ENCODE results near the gene C1orf167. TPM values are rescaled to one million over a fixed set of nuclear protein-coding genes. Genes with fewer than 3 reads are reported as not detected.

C1orf167 gene
- polyA plus RNA-seq, 1 of the 3 experiments (the other 2 are of a cell fraction), result 0.10 TPM

GRCh38 chr1:11735531-11735853 lies 26.5 kb upstream of the C1orf167 start (continued):
- TF ChIP-seq, protein P1, sequence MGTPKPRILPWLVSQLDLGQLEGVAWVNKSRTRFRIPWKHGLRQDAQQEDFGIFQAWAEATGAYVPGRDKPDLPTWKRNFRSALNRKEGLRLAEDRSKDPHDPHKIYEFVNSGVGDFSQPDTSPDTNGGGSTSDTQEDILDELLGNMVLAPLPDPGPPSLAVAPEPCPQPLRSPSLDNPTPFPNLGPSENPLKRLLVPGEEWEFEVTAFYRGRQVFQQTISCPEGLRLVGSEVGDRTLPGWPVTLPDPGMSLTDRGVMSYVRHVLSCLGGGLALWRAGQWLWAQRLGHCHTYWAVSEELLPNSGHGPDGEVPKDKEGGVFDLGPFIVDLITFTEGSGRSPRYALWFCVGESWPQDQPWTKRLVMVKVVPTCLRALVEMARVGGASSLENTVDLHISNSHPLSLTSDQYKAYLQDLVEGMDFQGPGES (IDR thresholded peaks at IDR 0.05; ENCODE audit: low read depth, low read length), result no peak

DNA sequence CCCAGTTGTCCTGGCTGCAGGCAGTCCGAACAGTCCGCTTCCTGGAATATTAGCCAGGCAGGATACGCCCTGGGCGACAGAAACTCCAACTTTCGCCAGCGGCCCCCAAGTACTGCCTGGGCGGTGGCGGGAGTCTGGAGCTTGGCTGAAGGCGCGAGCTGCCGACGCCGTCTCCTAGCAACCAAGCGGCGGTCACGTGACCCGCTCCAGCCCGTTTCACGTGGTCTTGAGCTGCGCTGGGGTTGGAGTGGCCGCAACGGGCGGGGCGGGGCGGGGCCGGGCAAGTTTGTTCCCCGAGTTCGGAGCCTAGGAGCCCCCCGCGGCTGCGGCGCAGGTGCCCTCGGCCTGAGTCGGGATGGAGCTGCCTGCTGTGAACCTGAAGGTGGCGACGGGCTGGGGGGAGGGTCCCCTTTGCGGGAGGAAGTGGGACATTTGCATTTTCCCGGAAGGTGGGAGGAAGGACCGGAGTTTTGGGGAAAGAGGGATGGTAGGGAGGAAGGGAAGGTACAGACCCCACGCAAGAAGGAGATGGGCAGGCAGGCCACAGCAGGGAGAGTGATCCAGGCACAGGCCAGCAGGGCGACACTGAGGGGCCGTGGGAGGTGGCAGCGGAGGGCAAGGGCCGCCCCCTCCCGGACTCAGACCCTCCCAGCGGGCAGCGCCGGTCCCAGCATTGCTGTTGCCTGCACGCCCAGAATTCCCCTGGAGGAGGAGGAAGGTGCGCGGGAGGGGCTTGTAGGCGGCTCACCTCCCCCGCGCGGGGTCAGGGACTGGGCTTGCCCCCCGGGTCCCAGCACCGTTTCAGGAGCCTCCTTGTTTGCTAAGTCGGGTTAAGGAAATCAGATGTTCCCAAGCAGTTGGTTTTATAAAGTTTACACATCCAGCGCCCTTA lies 25.9 kb upstream of the C1orf167 start, which contains the start of gene AGTRAP:
TSS of gene AGTRAP (plus strand) at position 283 of the 892 bp plus-strand sequence. CDS start at position 356, 73 bp downstream.
- 3% methylated on average over 21 of the region's 59 CpGs for WGBS (ENCODE audit: low lambda C conversion rate)
- peak within 1 kb of the TSS; percentile 71 to 91 for H3K4me3 ChIP-seq (ENCODE audit: low read depth in 2 of 2, low read length in 1 of 2)

More for the DNA sequence above, 25.9 kb upstream of the C1orf167 start, which contains the start of gene AGTRAP:
- ChIA-PET CTCF (interaction anchor here (0.6 to 4.7 kb wide), 9 partner anchors 15 to 698 kb away, joined by 3 to 48 read pairs (median 3); no protein-coding TSS in a partner anchor), POLR2A (interaction anchor here (1.0 to 1.4 kb wide), 2 partner anchors 173 to 434 kb away, joined by 3 read pairs; no protein-coding TSS in a partner anchor)
- Histone ChIP-seq H3K79me2 (ENCODE audit: insufficient read depth) (0 out of 2 replicates have a peak, but pooled peaks cover 6% of the 10 kb centered on the region), H2AFZ (ENCODE audit: low read depth) (peak within 1 kb of the TSS; percentile 99), H3K27me3 (ENCODE audit: insufficient read depth) (no peaks in the 10 kb centered on the region), H3K27ac (ENCODE audit: low read depth in 2 of 2, low read length in 1 of 2) (peak within 1 kb of the TSS; percentile 43 to 56), H3K4me2 (peak within 1 kb of the TSS; percentile 99), H3K9me2 (no peaks in the 10 kb centered on the region), H3F3A (replicated peaks; ENCODE audit: insufficient read depth) (peaks cover 8% of the 10 kb centered on the region), H4K20me1 (ENCODE audit: insufficient read depth) (no peaks in the 10 kb centered on the region), H3K36me3 (replicated peaks in 1 of 2; ENCODE audit: control insufficient read depth in 1 of 2, insufficient read depth in 2 of 2, low read length in 1 of 2) (no peaks in the 10 kb centered on the region), H3K4me1 (ENCODE audit: control insufficient read depth in 1 of 2, insufficient read depth in 2 of 2, low read depth in 1 of 2, low read length in 1 of 2) (peaks cover 0 to 16% of the 10 kb centered on the region in 2 experiments; a peak in 2 of 4 replicates), H3K9me3 (no peaks in the 10 kb centered on the region), H3K9ac (peak within 1 kb of the TSS; percentile 82)
- TF ChIP-seq GATA2 (CRISPR knock-in tag; IDR thresholded peaks at IDR 0.05), result no peak
- no peak for TF ChIP-seq FOXJ3 (CRISPR knock-in tag; IDR thresholded peaks at IDR 0.05)
- TF ChIP-seq TAF1 (IDR thresholded peaks at IDR 0.05; ENCODE audit: borderline replicate concordance, low read depth, low read length), result no peak; the same call in 1 of the 2 replicates
- TF ChIP-seq ELF1 (IDR thresholded peaks at IDR 0.05), result no peak
- TF ChIP-seq, protein P2, sequence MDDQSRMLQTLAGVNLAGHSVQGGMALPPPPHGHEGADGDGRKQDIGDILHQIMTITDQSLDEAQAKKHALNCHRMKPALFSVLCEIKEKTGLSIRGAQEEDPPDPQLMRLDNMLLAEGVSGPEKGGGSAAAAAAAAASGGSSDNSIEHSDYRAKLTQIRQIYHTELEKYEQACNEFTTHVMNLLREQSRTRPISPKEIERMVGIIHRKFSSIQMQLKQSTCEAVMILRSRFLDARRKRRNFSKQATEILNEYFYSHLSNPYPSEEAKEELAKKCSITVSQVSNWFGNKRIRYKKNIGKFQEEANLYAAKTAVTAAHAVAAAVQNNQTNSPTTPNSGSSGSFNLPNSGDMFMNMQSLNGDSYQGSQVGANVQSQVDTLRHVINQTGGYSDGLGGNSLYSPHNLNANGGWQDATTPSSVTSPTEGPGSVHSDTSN (IDR thresholded peaks at IDR 0.05), result no peak
- TF ChIP-seq MXI1 (IDR thresholded peaks at IDR 0.05; ENCODE audit: low read depth, low read length), result peak; percentile 81
- no peak for TF ChIP-seq EZH2phosphoT487 (IDR thresholded peaks at IDR 0.05; ENCODE audit: borderline replicate concordance, low read depth)
- peak; percentile 98 for TF ChIP-seq USF1 (IDR thresholded peaks at IDR 0.05; ENCODE audit: borderline replicate concordance, low read depth)
- TF ChIP-seq, protein P3, sequence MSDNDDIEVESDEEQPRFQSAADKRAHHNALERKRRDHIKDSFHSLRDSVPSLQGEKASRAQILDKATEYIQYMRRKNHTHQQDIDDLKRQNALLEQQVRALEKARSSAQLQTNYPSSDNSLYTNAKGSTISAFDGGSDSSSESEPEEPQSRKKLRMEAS (IDR thresholded peaks at IDR 0.05; ENCODE audit: low read depth), result peak; percentile 77
- peak; percentile 53; the same call in 1 of the 2 replicates for TF ChIP-seq POLR2AphosphoS5 (IDR thresholded peaks at IDR 0.05; ENCODE audit: low read depth, low read length)
- peak; percentile 28; the same call in 1 of the 2 replicates for TF ChIP-seq NRF1 (IDR thresholded peaks at IDR 0.05; ENCODE audit: low read depth, low read length)
- no peak for TF ChIP-seq CHD2 (IDR thresholded peaks at IDR 0.05; ENCODE audit: low read length, partially characterized antibody)
- TF ChIP-seq RXRA (IDR thresholded peaks at IDR 0.05; ENCODE audit: borderline replicate concordance, low read depth), result no peak
- no peak for TF ChIP-seq RAD21 (IDR thresholded peaks at IDR 0.05; ENCODE audit: low read length)
- TF ChIP-seq, protein P4, sequence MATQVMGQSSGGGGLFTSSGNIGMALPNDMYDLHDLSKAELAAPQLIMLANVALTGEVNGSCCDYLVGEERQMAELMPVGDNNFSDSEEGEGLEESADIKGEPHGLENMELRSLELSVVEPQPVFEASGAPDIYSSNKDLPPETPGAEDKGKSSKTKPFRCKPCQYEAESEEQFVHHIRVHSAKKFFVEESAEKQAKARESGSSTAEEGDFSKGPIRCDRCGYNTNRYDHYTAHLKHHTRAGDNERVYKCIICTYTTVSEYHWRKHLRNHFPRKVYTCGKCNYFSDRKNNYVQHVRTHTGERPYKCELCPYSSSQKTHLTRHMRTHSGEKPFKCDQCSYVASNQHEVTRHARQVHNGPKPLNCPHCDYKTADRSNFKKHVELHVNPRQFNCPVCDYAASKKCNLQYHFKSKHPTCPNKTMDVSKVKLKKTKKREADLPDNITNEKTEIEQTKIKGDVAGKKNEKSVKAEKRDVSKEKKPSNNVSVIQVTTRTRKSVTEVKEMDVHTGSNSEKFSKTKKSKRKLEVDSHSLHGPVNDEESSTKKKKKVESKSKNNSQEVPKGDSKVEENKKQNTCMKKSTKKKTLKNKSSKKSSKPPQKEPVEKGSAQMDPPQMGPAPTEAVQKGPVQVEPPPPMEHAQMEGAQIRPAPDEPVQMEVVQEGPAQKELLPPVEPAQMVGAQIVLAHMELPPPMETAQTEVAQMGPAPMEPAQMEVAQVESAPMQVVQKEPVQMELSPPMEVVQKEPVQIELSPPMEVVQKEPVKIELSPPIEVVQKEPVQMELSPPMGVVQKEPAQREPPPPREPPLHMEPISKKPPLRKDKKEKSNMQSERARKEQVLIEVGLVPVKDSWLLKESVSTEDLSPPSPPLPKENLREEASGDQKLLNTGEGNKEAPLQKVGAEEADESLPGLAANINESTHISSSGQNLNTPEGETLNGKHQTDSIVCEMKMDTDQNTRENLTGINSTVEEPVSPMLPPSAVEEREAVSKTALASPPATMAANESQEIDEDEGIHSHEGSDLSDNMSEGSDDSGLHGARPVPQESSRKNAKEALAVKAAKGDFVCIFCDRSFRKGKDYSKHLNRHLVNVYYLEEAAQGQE (IDR thresholded peaks at IDR 0.05; ENCODE audit: low read depth, low read length), result no peak
- TF ChIP-seq SMC3 (IDR thresholded peaks at IDR 0.05; ENCODE audit: low read depth, low read length), result no peak
- peak; percentile 82 for TF ChIP-seq SIN3A (IDR thresholded peaks at IDR 0.05; ENCODE audit: borderline replicate concordance, low read depth, low read length)
- peak; percentile 91 for TF ChIP-seq USF2 (IDR thresholded peaks at IDR 0.05; ENCODE audit: borderline replicate concordance, low read depth, low read length)
- TF ChIP-seq, protein P1 (IDR thresholded peaks at IDR 0.05; ENCODE audit: low read depth, low read length), result no peak
- DNase-seq, result peak; percentile 95

Data from SK-N-SH (cell line).